ENCODE measurements around the gene PPT2. TPM values are rescaled to one million over a fixed set of nuclear protein-coding genes. Genes with fewer than 3 reads are reported as not detected.
A peak's percentile ranks its signal among the peaks of the same experiment; 100 is the strongest.

Gene PPT2
- total RNA-seq, 4 donors from 2014 or later: 13.1 to 80.0 (median 28.1) TPM

DNA sequence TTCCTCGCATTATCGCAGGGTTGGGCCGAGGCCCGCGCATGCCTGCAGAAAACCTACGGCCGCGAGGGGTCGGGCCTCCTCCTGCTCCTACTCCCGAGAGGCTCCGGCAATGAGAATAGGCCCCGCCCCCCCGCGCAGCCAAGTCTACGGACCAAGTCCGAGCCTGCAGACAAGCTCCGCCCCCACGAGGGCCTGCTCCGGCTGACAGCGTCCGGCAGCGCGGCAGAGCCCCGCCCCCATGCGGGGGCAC is 41.6 kb downstream of the PPT2 start:
- DNase-seq: peak; percentile 100
- in situ Hi-C loops (cut with MboI; ENCODE audit: low pct_ligation_motif_present in 1 of 4, low pct_unique_long_range_greater_than_20kb in 1 of 4, low sequenced_read_pairs in 3 of 4): no loop called here
- no peaks in the 10 kb centered on the region for H3K36me3 ChIP-seq
- TF ChIP-seq CTCF (IDR thresholded peaks at IDR 0.05) (peak in 4 of 5 experiments; percentile 19 to 54 (median 48)), EP300 (IDR thresholded peaks at IDR 0.05; ENCODE audit: low read depth) (no peak), POLR2A (IDR thresholded peaks at IDR 0.05) (no peak)
- intact Hi-C loops (cut with DNase I; ENCODE audit: low total_unique reads): no loop called here
- peak overlapping the region in 3 of 4 donors; percentile 68 to 80 (median 74) for H3K4me3 ChIP-seq
- peaks cover 10 to 43% (median 28%) of the 10 kb centered on the region in 4 donors for H3K4me1 ChIP-seq
- H3K27ac ChIP-seq: peak overlapping the region; percentile 98 to 100 (median 99)
- 2% methylated on average over 9 of the region's 25 CpGs; no CpG with 5 or more reads in 1 of the 2 donors for WGBS, 2 donors (ENCODE audit: low coverage in 1 of 2)
- no peaks in the 10 kb centered on the region for H3K27me3 ChIP-seq
- H3K9me3 ChIP-seq: no peaks in the 10 kb centered on the region

DNA sequence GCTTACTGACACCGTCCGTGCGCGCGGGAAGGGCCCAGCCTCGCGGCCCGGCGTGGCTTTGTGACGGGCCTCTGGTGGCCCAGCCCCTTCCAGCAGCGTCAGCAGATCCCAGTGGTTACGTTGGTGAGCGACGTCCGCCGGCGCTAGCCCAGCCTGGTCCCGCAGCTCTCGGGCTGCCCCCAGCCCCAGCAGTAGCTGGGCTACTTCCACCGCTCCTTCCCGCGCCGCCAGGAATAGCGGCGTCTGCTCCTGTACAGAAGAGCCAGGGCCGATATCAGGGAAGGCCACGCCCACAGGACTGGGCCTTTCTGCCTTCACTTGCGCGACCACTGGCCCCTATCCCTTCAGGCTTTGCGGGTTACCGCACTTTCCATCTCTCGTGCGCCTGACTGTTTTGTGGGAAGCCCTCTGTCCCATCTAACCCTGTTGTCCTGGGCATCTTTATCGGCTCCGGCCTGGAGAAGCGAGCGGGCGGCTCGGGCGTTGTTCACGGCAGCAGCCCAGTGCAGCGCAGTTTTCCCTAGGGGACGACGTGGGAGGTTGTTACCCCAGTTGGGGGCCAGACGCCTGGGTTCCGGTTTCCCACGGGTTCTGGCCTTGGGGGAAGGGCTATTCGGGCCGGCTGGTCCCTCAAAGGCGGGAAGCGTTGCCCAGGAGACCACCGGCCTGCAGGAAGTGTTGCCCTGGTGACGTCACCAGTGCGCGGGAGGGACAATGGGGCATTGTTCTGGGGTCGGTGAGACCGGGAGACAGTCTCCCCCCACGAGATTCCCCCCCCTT is 42.2 kb downstream of the PPT2 start:
- Histone ChIP-seq H3K4me1 (peaks cover 10 to 38% (median 24%) of the 10 kb centered on the region in 4 donors), H3K27ac (peak overlapping the region; percentile 98 to 100 (median 99)), H3K9me3 (no peaks in the 10 kb centered on the region), H3K27me3 (no peaks in the 10 kb centered on the region), H3K36me3 (no peaks in the 10 kb centered on the region), H3K4me3 (peak overlapping the region; percentile 68 to 88 (median 77))
- DNase-seq: peak; percentile 92
- in situ Hi-C loops (cut with MboI; ENCODE audit: low pct_ligation_motif_present in 1 of 4, low pct_unique_long_range_greater_than_20kb in 1 of 4, low sequenced_read_pairs in 3 of 4): no loop called here
- peak; percentile 99 for TF ChIP-seq POLR2A (IDR thresholded peaks at IDR 0.05)
- peak; percentile 97 to 99 (median 99) for TF ChIP-seq POLR2AphosphoS5 (IDR thresholded peaks at IDR 0.05)
- TF ChIP-seq CTCF (IDR thresholded peaks at IDR 0.05): no peak
- TF ChIP-seq EP300 (IDR thresholded peaks at IDR 0.05; ENCODE audit: low read depth): peak; percentile 78
- intact Hi-C loops (cut with DNase I; ENCODE audit: low total_unique reads): no loop called here
- WGBS, 2 donors (ENCODE audit: low coverage in 1 of 2): 0 to 2% methylated on average over 10 to 34 of the region's 58 CpGs

DNA sequence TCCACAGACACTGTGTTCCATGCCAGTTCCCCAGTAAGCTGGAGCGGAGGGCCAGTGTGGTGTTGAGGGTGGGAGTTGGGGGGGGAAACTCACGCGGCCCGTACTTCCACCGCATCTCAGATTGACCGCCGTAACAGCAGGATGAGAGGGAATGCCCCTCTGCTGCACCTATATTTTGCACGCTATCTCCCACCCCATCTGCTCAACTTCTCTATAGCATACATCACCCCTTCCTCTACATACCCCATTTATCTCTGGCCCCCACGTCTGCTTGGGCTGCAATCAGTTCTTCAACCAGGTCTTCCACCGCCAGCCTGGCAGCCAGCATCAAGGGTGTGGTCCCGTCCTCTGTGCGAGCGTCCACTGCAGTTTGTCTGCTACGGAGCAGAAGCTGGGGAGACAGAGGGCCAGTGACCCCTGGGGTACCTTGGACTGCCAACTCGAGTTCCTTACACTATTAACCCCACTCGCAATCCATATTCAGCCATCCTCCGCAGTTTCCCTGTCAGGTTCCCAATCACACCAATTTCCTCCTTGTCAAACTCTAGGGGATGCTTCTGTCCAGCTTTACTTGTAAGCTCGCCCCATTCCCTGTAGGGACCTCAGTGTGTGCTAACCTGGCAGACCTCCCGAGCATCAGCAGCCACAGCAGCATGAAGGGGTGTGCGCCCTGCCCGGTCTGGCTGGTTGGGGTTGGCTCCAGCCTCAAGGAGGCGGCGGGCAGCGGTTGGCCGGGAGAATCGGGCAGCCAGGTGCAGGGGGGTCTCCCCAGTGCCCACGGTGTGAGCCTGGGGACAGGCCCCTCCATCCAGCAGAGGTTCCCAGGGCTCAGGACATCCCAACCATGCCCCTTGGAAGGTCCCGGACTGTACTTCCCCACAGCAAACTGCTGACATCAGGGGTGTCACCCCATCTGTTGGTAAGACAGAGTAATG is 43.0 kb downstream of the PPT2 start:
- Histone ChIP-seq H3K36me3 (no peaks in the 10 kb centered on the region), H3K4me3 (peak overlapping the region; percentile 68 to 88 (median 77)), H3K27me3 (no peaks in the 10 kb centered on the region), H3K9me3 (no peaks in the 10 kb centered on the region), H3K27ac (peak overlapping the region; percentile 98 to 100 (median 99)), H3K4me1 (peaks cover 9 to 34% (median 22%) of the 10 kb centered on the region in 4 donors)
- WGBS, 2 donors (ENCODE audit: low coverage in 1 of 2): 0 to 31% methylated on average over 1 to 26 of the region's 28 CpGs
- TF ChIP-seq POLR2AphosphoS5 (IDR thresholded peaks at IDR 0.05) (no peak), EP300 (IDR thresholded peaks at IDR 0.05; ENCODE audit: low read depth) (no peak), POLR2A (IDR thresholded peaks at IDR 0.05) (no peak)
- peak; percentile 40 for DNase-seq
- intact Hi-C loops (cut with DNase I; ENCODE audit: low total_unique reads): no loop called here
- in situ Hi-C loops (cut with MboI; ENCODE audit: low pct_ligation_motif_present in 1 of 4, low pct_unique_long_range_greater_than_20kb in 1 of 4, low sequenced_read_pairs in 3 of 4): no loop called here

DNA sequence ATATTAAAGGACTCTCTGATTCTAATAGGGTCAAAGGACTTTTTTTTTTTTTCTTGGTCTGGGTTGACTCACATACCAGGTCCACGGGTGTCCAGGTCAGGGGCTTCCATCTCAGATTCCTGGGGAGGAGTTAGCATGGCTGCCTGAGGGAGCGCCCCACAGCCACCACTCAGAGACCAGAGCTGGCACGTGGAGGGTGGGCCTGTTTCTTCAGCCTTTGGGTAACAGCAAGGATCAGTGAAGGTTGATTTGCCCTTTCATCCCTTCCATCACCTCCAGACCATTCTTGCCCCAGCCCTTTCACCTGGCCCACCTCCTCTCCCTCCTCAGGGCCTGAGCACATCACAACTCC is 44.4 kb downstream of the PPT2 start:
- Histone ChIP-seq H3K27me3 (no peaks in the 10 kb centered on the region), H3K9me3 (no peaks in the 10 kb centered on the region), H3K27ac (no peak overlapping the region), H3K36me3 (no peaks in the 10 kb centered on the region), H3K4me1 (peaks cover 5 to 21% (median 12%) of the 10 kb centered on the region in 4 donors), H3K4me3 (no peak overlapping the region)
- no peak for DNase-seq
- in situ Hi-C loops (cut with MboI; ENCODE audit: low pct_ligation_motif_present in 1 of 4, low pct_unique_long_range_greater_than_20kb in 1 of 4, low sequenced_read_pairs in 3 of 4) (no loop called here), intact Hi-C loops (cut with DNase I; ENCODE audit: low total_unique reads) (no loop called here)
- WGBS, 2 donors (ENCODE audit: low coverage in 1 of 2): 64 to 67% methylated on average over 2 to 3 of the region's 3 CpGs
- TF ChIP-seq POLR2AphosphoS5 (IDR thresholded peaks at IDR 0.05) (no peak), EP300 (IDR thresholded peaks at IDR 0.05; ENCODE audit: low read depth) (no peak), CTCF (IDR thresholded peaks at IDR 0.05) (no peak), POLR2A (IDR thresholded peaks at IDR 0.05) (no peak)
